Middle frontal gyrus (tissue), 1 donor: Measurements from ENCODE around the gene C1QTNF1.

Experiments used
- DNase-seq: peaks from one replicate; pipeline ENCODE4 v3.0.0-alpha.2; 2015; ENCODE audit warnings: low spot score; ENCODE audit errors: extremely low spot score

The C1QTNF1 gene

GRCh38 chr17:78992542-78993212 lies 31.3 kb upstream of the C1QTNF1 start:
- DNase-seq = no peak

GRCh38 chr17:78993241-78993956 lies 30.6 kb upstream of the C1QTNF1 start:
- DNase-seq = no peak

- no peak for DNase-seq
Observed at GRCh38 chr17:78993981-78994671, 29.8 kb upstream of the C1QTNF1 start.

GRCh38 chr17:78995022-78995760 lies 28.8 kb upstream of the C1QTNF1 start:
- DNase-seq = no peak

- no peak for DNase-seq
Observed at GRCh38 chr17:78995761-78996451, 28.1 kb upstream of the C1QTNF1 start.

GRCh38 chr17:78996781-78997201 lies 27.2 kb upstream of the C1QTNF1 start:
- DNase-seq = no peak

GRCh38 chr17:78997231-78997741 lies 26.7 kb upstream of the C1QTNF1 start:
- DNase-seq = no peak

- no peak for DNase-seq
Observed at GRCh38 chr17:78997881-78998280, 26.1 kb upstream of the C1QTNF1 start.

- no peak for DNase-seq
Observed at GRCh38 chr17:78998311-78999055, 25.5 kb upstream of the C1QTNF1 start.

- no peak for DNase-seq
Observed at GRCh38 chr17:78999056-78999768, 24.8 kb upstream of the C1QTNF1 start.

GRCh38 chr17:78999947-79000395 lies 24.0 kb upstream of the C1QTNF1 start:
- DNase-seq = no peak

GRCh38 chr17:79000396-79001189 lies 23.4 kb upstream of the C1QTNF1 start:
- DNase-seq = no peak

- no peak for DNase-seq
Observed at GRCh38 chr17:79001190-79002020, 22.6 kb upstream of the C1QTNF1 start.

GRCh38 chr17:79002291-79002690 lies 21.7 kb upstream of the C1QTNF1 start:
- DNase-seq = no peak

GRCh38 chr17:79002796-79003593 lies 21.0 kb upstream of the C1QTNF1 start:
- no peak for DNase-seq

GRCh38 chr17:79003661-79004411 lies 20.1 kb upstream of the C1QTNF1 start:
- DNase-seq = no peak
